PC-9 (cell line): ENCODE measurements around the gene HIBADH. TPM values are rescaled to one million over a fixed set of nuclear protein-coding genes. Genes with fewer than 3 reads are reported as not detected.

Source experiments
- BruUV-seq: library from RNA; stranded (reverse); fragments of 400-500 nt; replicated peaks from 2 replicates; lab custom pipeline; 2021; lab: Mats Ljungman, UMichigan
- CTCF ChIA-PET: fragments of 300-600 bp; sonication (Branson Sonifier 250); formaldehyde crosslinking; loops from one replicate; lab custom pipeline; 2022; ENCODE audit warnings: antibody characterized with exemption; lab: Charles Lee
- POLR2A ChIA-PET: fragments of 300-600 bp; sonication (Branson Sonifier 250); formaldehyde crosslinking; loops from one replicate; lab custom pipeline; 2022; ENCODE audit warnings: antibody characterized with exemption; ENCODE audit not compliant: unreplicated experiment; lab: Charles Lee
- DNase-seq, 2 experiments: peaks; one replicate each; pipeline versions ENCODE4 v3.0.0 to v3.0.0-alpha.2; 2015 to 2022; ENCODE audit warnings: mixed read lengths in 1 of 2
- H2AFZ ChIP-seq: fragments of 200-600 bp; sonication (generic); 2 replicates; pipeline ENCODE4 v1.8.1; 2017; ENCODE audit warnings: antibody characterized with exemption
- H3F3A ChIP-seq: fragments of 200-600 bp; sonication (generic); 2 replicates; pipeline ENCODE4 v1.8.1; 2017; ENCODE audit warnings: antibody characterized with exemption, mild to moderate bottlenecking, low read depth; ENCODE audit not compliant: insufficient read depth
- H3K27ac ChIP-seq: fragments of 200-600 bp; sonication (generic); 2 replicates; pipeline ENCODE4 v1.6.1; 2016; ENCODE audit warnings: mixed run types
- H3K27me3 ChIP-seq: fragments of 200-600 bp; sonication (generic); 2 replicates; pipeline ENCODE4 v1.6.1; 2016; ENCODE audit warnings: low read depth, mixed run types; ENCODE audit not compliant: insufficient read depth
- H3K36me3 ChIP-seq: fragments of 200-600 bp; sonication (generic); 2 replicates; pipeline ENCODE4 v1.6.1; 2016; ENCODE audit warnings: low read depth, mixed run types
- H3K4me1 ChIP-seq: fragments of 200-600 bp; sonication (generic); replicated peaks from 2 replicates; pipeline ENCODE4 v1.6.1; 2016; ENCODE audit warnings: mixed run types; ENCODE audit not compliant: insufficient read depth
- H3K4me2 ChIP-seq: fragments of 200-600 bp; sonication (generic); 2 replicates; pipeline ENCODE4 v1.6.1; 2017; ENCODE audit warnings: mixed run types
- H3K4me3 ChIP-seq: fragments of 200-600 bp; sonication (generic); 2 replicates; pipeline ENCODE4 v1.6.1; 2016; ENCODE audit warnings: mixed run types
- H3K79me2 ChIP-seq: fragments of 200-600 bp; sonication (generic); 2 replicates; pipeline ENCODE4 v1.6.1; 2017; ENCODE audit warnings: low read depth, mixed run types
- H3K9me2 ChIP-seq: fragments of 200-600 bp; sonication (generic); 2 replicates; pipeline ENCODE4 v1.8.1; 2017; ENCODE audit warnings: mild to moderate bottlenecking; ENCODE audit not compliant: insufficient read depth
- H3K9me3 ChIP-seq: fragments of 200-600 bp; sonication (generic); 2 replicates; pipeline ENCODE4 v1.8.1; 2016; ENCODE audit warnings: low read depth; ENCODE audit not compliant: insufficient read depth
- H4K20me1 ChIP-seq: fragments of 200-600 bp; sonication (generic); 2 replicates; pipeline ENCODE4 v1.8.1; 2017; ENCODE audit not compliant: insufficient read depth
- CTCF ChIP-seq: fragments of 200-600 bp; sonication (generic); conservative IDR thresholded peaks from 2 replicates; pipeline ENCODE4 v1.6.1; 2017; ENCODE audit warnings: mixed run types, antibody characterized with exemption, mild to moderate bottlenecking, moderate library complexity
- EZH2 ChIP-seq: fragments of 200-600 bp; sonication (generic); IDR thresholded peaks from 2 replicates; pipeline ENCODE4 v1.8.0; 2017; ENCODE audit warnings: antibody characterized with exemption, low read depth
- intact Hi-C: fragments of 100-400 bp; cut with micrococcal nuclease; formaldehyde crosslinking; loops from one replicate; pipeline ENCODE4 v1.10.0; 2022; ENCODE audit not compliant: unreplicated experiment
- total RNA-seq: library from RNA; stranded (reverse); gene quantifications from 2 replicates; pipeline ENCODE4 v1.2.3, GENCODE V29; 2021

HIBADH gene
- total RNA-seq, 1 experiment from 2014 or later: 73.9 TPM

- Histone ChIP-seq H3F3A (peaks cover 9% of the 10 kb centered on the region; the same call in 1 of the 2 replicates), H3K4me2 (no peak overlapping the region), H3K79me2 (peaks cover 9% of the 10 kb centered on the region; the same call in 1 of the 2 replicates), H3K36me3 (peaks cover 26% of the 10 kb centered on the region), H3K27ac (no peak overlapping the region), H3K4me3 (no peak overlapping the region), H3K9me3 (no peaks in the 10 kb centered on the region), H3K27me3 (no peaks in the 10 kb centered on the region), H2AFZ (no peak overlapping the region), H3K9me2 (no peaks in the 10 kb centered on the region), H3K4me1 (peaks cover 27% of the 10 kb centered on the region), H4K20me1 (no peaks in the 10 kb centered on the region)
- no TSS peak for BruUV-seq
- ChIA-PET POLR2A (no interaction called here), CTCF (no interaction called here)
- intact Hi-C loops: loop anchor here (10.0 kb wide), 1 partner anchor 1165 kb away; no protein-coding TSS in a partner anchor
- TF ChIP-seq CTCF: no peak
- no peak for TF ChIP-seq EZH2
- DNase-seq: no peak
Observed at GRCh38 chr7:27650283-27650682, 12.4 kb downstream of the HIBADH start.

- peaks cover 37% of the 10 kb centered on the region for H3K4me1 ChIP-seq
- H3K27me3 ChIP-seq: no peaks in the 10 kb centered on the region
- peak overlapping the region; percentile 81 for H3K27ac ChIP-seq
- H3K9me3 ChIP-seq: no peaks in the 10 kb centered on the region; the same call in 1 of the 2 replicates
- H3K4me2 ChIP-seq: peak overlapping the region; percentile 30
- no peaks in the 10 kb centered on the region for H3K9me2 ChIP-seq
- intact Hi-C loops: no loop called here
- no peak overlapping the region for H2AFZ ChIP-seq
- no TSS peak for BruUV-seq
- H3K36me3 ChIP-seq: peaks cover 35% of the 10 kb centered on the region
- 0 out of 2 replicates have a peak overlapping the region, but pooled peaks have one; percentile 1 for H3K4me3 ChIP-seq
- TF ChIP-seq EZH2 (no peak), CTCF (no peak)
- no peaks in the 10 kb centered on the region for H4K20me1 ChIP-seq
- CTCF ChIA-PET: no interaction called here
- peaks cover 21% of the 10 kb centered on the region for H3K79me2 ChIP-seq
- DNase-seq: no peak
- POLR2A ChIA-PET: no interaction called here
- H3F3A ChIP-seq: peaks cover 19% of the 10 kb centered on the region; the same call in 1 of the 2 replicates
Observed at GRCh38 chr7:27647489-27647888, 15.2 kb downstream of the HIBADH start.

- BruUV-seq: no TSS peak
- peak overlapping the region; percentile 30 for H3K4me2 ChIP-seq
- peaks cover 37% of the 10 kb centered on the region for H3K4me1 ChIP-seq
Observed at GRCh38 chr7:27647046-27647445, 15.6 kb downstream of the HIBADH start.

More at GRCh38 chr7:27647046-27647445, 15.6 kb downstream of the HIBADH start:
- peaks cover 35% of the 10 kb centered on the region for H3K36me3 ChIP-seq
- TF ChIP-seq CTCF (no peak), EZH2 (no peak)
- DNase-seq: peak; percentile 63 to 78
- peak overlapping the region; percentile 81 for H3K27ac ChIP-seq
- no peak overlapping the region for H2AFZ ChIP-seq
- ChIA-PET CTCF (no interaction called here), POLR2A (no interaction called here)
- intact Hi-C loops: no loop called here
- no peaks in the 10 kb centered on the region; the same call in 1 of the 2 replicates for H3K9me3 ChIP-seq
- 0 out of 2 replicates have a peak overlapping the region, but pooled peaks have one; percentile 1 for H3K4me3 ChIP-seq
- H3K79me2 ChIP-seq: peaks cover 21% of the 10 kb centered on the region
- peaks cover 24% of the 10 kb centered on the region for H3F3A ChIP-seq
- no peaks in the 10 kb centered on the region for H3K9me2 ChIP-seq
- H4K20me1 ChIP-seq: no peaks in the 10 kb centered on the region
- no peaks in the 10 kb centered on the region for H3K27me3 ChIP-seq
